Breast epithelium (tissue), 3 donors: Measurements from ENCODE around the gene CHRNE.

Experiments
- CTCF ChIP-seq, 3 donors: fragments of 450-650 bp; IDR thresholded peaks; one replicate each; pipeline ENCODE4 v1.5.1; 2016 to 2017; ENCODE audit warnings: antibody characterized with exemption in 3 of 3, mild to moderate bottlenecking in 3 of 3, moderate library complexity in 3 of 3
- POLR2A ChIP-seq: fragments of 450-650 bp; IDR thresholded peaks from one replicate; pipeline ENCODE4 v1.6.1; 2016; ENCODE audit warnings: antibody characterized with exemption, mild to moderate bottlenecking, moderate library complexity

GRCh38 chr17:4895121-4895520 lies 7.8 kb downstream of the CHRNE start:
- TF ChIP-seq CTCF (IDR thresholded peaks at IDR 0.05) (no peak), POLR2A (no peak)
